VCaP (cell line): Measurements from ENCODE around the gene TCTN2.

Source experiments
- H3K27ac ChIP-seq: fragments of 450-650 bp; 2 replicates; pipeline ENCODE4 v1.5.1; 2017
- TF ChIP-seq, protein P1 (sequence below): fragments of 450-650 bp; conservative IDR thresholded peaks from 2 replicates; pipeline ENCODE4 v1.5.1; 2017; ENCODE audit warnings: mild to moderate bottlenecking, moderate library complexity

Gene TCTN2

DNA sequence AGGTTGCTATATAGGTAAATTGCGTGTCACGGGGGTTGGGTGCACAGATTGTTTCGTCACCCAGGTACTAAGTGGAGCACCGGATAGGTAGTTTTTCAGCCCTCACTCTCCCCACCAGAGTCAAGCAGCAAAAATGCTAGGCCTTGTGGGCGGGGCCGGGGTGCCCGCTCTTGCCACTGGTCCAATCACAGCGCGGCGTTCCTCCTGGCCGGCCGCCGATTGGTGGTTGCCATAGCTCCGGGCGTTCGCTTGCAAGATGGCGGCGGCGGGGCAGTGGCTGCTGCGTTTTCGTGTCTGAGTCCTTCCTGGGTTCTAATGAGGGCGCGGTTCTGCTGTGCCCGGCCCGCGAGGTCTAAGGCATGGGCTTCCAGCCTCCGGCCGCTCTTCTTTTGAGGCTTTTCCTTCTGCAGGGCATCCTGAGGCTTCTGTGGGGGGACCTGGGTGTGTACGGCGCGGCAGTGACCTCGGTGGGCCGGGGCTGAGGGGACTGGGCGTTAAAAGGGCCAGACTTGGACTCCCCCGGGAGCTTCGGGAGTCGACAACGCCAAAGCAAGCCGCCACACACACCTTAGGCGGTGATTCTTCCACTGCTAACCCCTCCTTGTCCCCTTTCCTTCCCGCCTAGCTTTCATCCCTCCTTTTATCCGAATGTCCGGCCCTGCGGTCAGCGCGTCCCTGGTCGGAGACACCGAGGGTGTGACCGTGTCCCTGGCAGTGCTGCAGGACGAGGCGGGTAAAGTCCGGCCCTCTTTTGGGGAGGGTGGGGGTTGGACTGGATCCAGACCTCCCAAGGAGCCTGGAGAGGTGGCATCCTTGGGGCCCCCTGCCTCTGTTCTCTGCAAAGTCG is at the start of gene TCTN2:
TSS of gene TCTN2 (plus strand) at position 232 of the 847 bp plus-strand sequence. CDS start at position 360, 128 bp downstream.
- TF ChIP-seq, protein P1, sequence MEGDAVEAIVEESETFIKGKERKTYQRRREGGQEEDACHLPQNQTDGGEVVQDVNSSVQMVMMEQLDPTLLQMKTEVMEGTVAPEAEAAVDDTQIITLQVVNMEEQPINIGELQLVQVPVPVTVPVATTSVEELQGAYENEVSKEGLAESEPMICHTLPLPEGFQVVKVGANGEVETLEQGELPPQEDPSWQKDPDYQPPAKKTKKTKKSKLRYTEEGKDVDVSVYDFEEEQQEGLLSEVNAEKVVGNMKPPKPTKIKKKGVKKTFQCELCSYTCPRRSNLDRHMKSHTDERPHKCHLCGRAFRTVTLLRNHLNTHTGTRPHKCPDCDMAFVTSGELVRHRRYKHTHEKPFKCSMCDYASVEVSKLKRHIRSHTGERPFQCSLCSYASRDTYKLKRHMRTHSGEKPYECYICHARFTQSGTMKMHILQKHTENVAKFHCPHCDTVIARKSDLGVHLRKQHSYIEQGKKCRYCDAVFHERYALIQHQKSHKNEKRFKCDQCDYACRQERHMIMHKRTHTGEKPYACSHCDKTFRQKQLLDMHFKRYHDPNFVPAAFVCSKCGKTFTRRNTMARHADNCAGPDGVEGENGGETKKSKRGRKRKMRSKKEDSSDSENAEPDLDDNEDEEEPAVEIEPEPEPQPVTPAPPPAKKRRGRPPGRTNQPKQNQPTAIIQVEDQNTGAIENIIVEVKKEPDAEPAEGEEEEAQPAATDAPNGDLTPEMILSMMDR: no peak
- peak within 1 kb of the TSS; percentile 55; the same call in 1 of the 2 replicates for H3K27ac ChIP-seq

DNA sequence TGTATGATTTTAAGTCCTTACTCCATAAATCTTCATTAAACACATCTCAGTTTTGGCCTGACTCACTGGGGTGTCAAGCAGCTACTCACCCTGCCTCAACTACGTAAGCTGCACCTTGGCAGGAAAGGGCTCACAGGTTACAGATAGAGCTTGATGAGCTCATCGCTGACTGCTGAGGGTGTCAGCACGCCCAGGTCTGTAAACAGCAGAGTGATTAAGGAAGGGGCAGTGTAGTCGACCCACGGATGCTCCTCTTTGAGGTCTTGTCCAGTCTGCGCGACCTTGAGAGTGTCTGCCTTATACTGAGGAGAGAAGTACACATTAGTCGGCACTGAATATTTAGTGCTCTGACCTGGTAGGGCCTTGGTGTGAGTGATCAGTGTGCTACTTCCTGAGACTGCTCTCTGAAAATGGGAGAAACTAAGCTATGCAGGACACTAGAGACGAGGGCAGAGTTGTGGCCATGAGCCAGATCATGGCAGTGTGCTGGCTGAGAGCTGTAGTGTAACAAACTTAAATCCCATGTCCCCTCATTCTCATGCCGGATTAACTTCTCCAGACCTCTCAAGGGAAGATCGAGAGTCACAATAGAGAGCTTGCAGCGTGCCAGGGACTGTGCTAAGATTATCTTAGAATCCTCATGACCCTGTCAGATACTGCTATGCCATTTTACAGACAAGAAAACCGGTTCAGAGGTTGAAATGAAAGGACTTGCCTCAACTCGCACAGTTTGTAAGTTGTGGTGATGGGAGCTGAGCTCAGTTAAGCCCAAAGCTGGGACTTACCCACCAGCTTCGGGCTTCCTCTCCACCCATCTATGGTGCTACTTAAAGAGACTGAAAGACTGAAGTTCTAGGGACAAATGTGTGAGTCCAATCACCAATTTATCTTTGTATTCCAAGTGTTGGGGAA is 49.0 kb upstream of the TCTN2 start:
- no peak overlapping the region for H3K27ac ChIP-seq
- TF ChIP-seq, protein P1: no peak

DNA sequence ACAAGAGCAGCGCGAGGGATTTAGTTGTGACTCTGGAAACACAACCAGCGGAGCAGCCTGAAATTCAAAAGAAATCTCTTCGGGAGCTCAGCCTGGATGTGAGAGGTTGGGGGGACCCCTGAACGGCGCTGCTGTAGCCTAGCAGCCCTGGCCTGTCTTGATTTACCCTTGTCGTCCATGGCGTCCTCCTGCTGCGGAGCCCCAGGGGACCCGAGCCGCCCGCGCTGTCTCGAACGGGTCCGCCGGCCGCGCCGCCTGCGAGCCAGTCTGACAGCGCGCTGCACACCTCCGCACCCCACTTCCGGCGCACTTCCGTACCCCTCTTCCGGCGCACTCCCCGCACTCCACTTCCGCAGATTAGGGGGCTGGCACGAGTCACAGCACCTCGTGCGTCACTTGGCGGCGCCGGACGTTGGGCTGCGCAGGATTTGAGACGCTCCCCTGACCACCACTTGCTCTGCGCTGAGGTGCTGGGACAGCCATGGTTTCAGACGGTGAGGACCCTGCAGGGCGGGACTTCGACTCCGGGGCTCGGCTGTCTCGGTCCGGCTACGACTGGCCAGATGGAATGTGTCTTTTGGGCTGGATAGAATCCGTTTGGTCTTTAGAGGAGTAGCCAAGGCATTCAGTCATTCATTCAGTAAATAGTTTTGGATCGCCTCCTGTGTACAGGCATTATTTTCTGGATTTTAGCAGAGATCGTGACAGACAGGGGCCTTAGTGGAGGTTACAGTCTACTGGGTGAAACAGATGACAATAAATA is 37.4 kb upstream of the TCTN2 start, which contains the start of the genes EIF2B1 and GTF2H3:
TSS of gene EIF2B1 (minus strand) at position 308 of the 763 bp plus-strand sequence. CDS start at position 179, 129 bp downstream.
TSS of gene GTF2H3 (plus strand) at position 451 of the 763 bp plus-strand sequence. CDS start at position 482, 31 bp downstream.
- TF ChIP-seq, protein P1: no peak
- H3K27ac ChIP-seq: peak within 1 kb of the TSS; percentile 87

DNA sequence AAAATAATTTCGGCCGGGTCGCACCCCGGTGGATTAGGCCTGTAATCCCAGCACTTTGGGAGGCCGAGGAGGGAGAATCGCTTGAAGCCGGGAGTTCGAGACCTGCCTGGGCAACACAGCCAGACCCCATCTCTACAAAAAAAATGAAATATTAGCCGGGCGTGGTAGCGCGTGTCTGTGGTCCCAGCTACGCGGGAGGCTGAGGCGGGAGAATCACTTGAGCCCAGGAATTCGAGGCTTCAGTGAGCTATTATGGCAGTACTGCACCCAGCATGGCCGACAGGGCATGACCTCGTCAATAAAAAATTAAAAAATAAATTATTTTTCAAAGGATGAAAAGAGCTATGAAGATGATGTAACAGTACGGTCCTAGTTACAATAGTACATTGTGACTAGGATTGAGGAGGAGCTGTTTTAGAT is 36.8 kb upstream of the TCTN2 start:
- H3K27ac ChIP-seq: peak overlapping the region; percentile 87
- TF ChIP-seq, protein P1: no peak

DNA sequence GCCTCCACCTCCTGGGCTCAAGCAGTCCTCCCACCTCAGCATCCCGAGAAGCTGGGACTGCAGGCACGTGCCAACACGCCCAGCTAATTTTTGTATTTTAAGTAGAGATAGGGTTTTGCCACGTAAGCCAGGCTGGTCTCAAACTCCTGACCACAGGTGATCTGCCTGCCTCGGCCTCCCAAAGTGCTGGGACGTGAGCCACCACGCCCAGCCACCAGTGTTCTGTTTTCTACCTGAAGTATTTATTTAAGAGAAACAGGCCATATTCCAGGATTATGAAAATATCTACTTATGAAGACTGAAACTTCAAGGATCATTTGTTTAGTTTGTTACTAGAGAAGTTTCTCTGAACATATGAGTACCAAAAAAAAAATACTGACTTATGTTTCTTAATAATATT is 27.0 kb upstream of the TCTN2 start:
- TF ChIP-seq, protein P1: no peak
- H3K27ac ChIP-seq: no peak overlapping the region

DNA sequence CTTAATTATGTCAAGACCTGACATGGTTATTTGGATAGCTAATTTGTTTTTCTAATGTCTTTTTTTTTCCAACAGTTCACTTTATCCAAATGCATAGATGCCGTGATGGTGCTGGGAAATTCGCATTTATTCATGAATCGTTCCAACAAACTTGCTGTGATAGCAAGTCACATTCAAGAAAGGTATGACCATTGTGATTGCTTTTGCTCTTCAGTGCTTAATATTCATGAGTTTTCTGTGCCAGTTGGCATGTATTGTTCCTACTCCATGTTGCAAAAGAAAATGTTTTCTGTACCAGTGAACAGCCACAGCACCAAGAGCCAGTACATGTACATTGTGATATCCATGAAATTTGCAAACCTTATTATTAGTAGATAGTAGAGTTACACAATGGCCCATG is 25.5 kb upstream of the TCTN2 start:
- TF ChIP-seq, protein P1: no peak
- H3K27ac ChIP-seq: no peak overlapping the region
